ENCODE data around the gene RAB7A.

Gene RAB7A

GRCh38 chr3:128847666-128848370 is 121.8 kb downstream of the RAB7A start:
- DNase-seq (ENCODE audit: low read depth, low spot score), result no peak
- H3K4me3 ChIP-seq (ENCODE audit: low read depth, low read length), result no peak overlapping the region
- in situ Hi-C loops (cut with HindIII; ENCODE audit: low sequenced_read_pairs), result no loop called here
- no peak for TF ChIP-seq CTCF (IDR thresholded peaks at IDR 0.05; ENCODE audit: low read depth, low read length)

- DNase-seq (ENCODE audit: low read depth, low spot score), result no peak
- no peak overlapping the region for H3K4me3 ChIP-seq (ENCODE audit: low read depth, low read length)
- TF ChIP-seq CTCF (IDR thresholded peaks at IDR 0.05; ENCODE audit: low read depth, low read length), result no peak
- in situ Hi-C loops (cut with HindIII; ENCODE audit: low sequenced_read_pairs), result no loop called here
Observed at GRCh38 chr3:128848936-128849335, 123.0 kb downstream of the RAB7A start.

DNA sequence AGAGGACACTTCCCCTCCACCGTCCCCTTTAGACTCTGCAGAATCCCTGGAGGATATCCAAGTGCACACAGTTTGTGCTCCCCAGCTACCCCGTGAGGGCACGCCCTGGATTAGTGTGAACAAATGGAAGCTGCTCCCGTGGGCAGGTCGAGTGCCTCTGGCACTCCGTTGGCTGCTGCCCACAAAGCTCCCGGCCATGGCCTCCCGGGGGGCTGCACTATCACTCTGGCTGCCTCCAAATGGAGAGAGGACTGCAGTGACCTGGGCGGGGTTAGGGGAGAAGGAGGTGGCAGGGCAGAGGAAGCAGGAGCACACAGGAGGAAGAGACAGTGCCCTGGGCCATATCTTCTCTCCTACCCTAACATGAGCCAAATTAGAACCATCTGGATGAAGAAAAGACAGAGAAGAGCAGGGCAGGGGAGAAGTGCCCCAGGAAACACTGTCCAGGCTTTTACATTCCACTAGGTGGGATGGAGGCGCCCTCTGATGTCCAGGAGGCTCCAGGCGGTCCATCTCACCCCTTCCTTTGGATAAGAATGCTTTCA is 124.0 kb downstream of the RAB7A start:
- peak; percentile 18 for DNase-seq (ENCODE audit: low read depth, low spot score)
- in situ Hi-C loops (cut with HindIII; ENCODE audit: low sequenced_read_pairs), result no loop called here
- TF ChIP-seq CTCF (IDR thresholded peaks at IDR 0.05; ENCODE audit: low read depth, low read length), result peak; percentile 33
- H3K4me3 ChIP-seq (ENCODE audit: low read depth, low read length), result no peak overlapping the region

DNA sequence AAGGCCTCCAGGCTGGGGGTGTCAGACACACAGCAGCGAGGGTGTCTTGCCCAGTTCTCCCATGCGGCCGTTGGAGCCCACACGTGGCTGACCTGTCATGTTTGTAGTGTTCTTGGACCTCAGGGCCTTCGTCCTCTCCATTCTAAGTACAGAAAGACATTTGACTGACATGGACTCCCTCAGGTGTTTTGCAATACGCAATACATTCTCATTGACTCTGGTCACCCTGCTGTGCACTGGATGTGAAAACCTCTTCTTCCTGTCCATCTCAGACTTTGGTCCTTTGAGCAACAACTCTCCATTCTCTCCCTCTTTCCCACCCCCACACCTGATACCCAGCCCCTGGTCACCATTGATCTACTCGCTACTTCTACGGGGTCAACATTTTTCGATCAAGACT is 124.6 kb downstream of the RAB7A start:
- H3K4me3 ChIP-seq (ENCODE audit: low read depth, low read length), result no peak overlapping the region
- TF ChIP-seq CTCF (IDR thresholded peaks at IDR 0.05; ENCODE audit: low read depth, low read length), result no peak
- in situ Hi-C loops (cut with HindIII; ENCODE audit: low sequenced_read_pairs), result no loop called here
- DNase-seq (ENCODE audit: low read depth, low spot score), result no peak

DNA sequence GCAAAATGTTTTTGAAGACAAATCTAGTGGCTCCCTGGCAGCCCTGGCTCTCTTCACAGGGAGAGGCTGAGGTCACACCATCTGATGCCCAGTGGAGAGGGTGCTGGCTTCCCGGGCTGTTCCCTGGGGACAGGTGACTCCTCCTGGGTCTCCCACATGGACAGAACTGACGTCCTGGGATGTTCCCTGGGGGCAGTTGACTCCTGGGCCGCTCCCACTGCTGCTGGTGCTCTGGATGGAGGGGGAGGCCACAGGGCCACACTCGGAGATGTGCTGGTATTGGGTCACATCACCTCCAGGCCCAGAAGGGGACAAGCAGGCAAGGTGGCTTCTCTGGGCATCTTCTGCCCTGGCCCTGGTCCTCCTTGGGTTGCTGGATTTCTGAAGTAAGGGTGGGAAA is 125.6 kb downstream of the RAB7A start:
- H3K4me3 ChIP-seq (ENCODE audit: low read depth, low read length), result no peak overlapping the region
- in situ Hi-C loops (cut with HindIII; ENCODE audit: low sequenced_read_pairs), result no loop called here
- DNase-seq (ENCODE audit: low read depth, low spot score), result no peak
- no peak for TF ChIP-seq CTCF (IDR thresholded peaks at IDR 0.05; ENCODE audit: low read depth, low read length)

- no peak for DNase-seq (ENCODE audit: low read depth, low spot score)
- H3K4me3 ChIP-seq (ENCODE audit: low read depth, low read length), result no peak overlapping the region
- in situ Hi-C loops (cut with HindIII; ENCODE audit: low sequenced_read_pairs), result no loop called here
- TF ChIP-seq CTCF (IDR thresholded peaks at IDR 0.05; ENCODE audit: low read depth, low read length), result no peak
Observed at GRCh38 chr3:128853826-128854225, 127.8 kb downstream of the RAB7A start.

Data from astrocyte of the spinal cord (primary cell).